SU-DHL-6 (cell line): ENCODE measurements around the gene SORL1.
A peak's percentile ranks its signal among the peaks of the same experiment; 100 is the strongest.

Experiments used
- H2AFZ ChIP-seq: fragments of 200-600 bp; sonication (generic); 2 replicates; pipeline ENCODE4 v1.6.1; 2014; ENCODE audit warnings: low read depth, mild to moderate bottlenecking, moderate library complexity, mixed read lengths, antibody characterized with exemption, low read length; ENCODE audit not compliant: severe bottlenecking
- H3F3A ChIP-seq: fragments of 200-600 bp; shearing (Covaris generic); 2 replicates; pipeline ENCODE4 v1.6.0; 2016; ENCODE audit warnings: antibody characterized with exemption, mild to moderate bottlenecking; ENCODE audit not compliant: insufficient read depth
- H3K27ac ChIP-seq: fragments of 200-600 bp; sonication (generic); 2 replicates; pipeline ENCODE4 v1.5.1; 2016; ENCODE audit warnings: low read depth, mild to moderate bottlenecking, low read length, moderate library complexity, mixed read lengths
- H3K27me3 ChIP-seq: fragments of 200-600 bp; sonication (generic), shearing (Covaris generic); 2 replicates; pipeline ENCODE4 v1.6.0; 2014; ENCODE audit warnings: mild to moderate bottlenecking, low read length
- H3K36me3 ChIP-seq: fragments of 200-600 bp; sonication (generic); 2 replicates; pipeline ENCODE4 v1.6.1; 2014; ENCODE audit warnings: mild to moderate bottlenecking, low read length, mixed read lengths
- H3K4me2 ChIP-seq: fragments of 300-600, 200-600 bp; shearing (Covaris generic), sonication (generic); 2 replicates; pipeline ENCODE4 v1.6.0; 2014; ENCODE audit warnings: low read length, low read depth, mild to moderate bottlenecking; ENCODE audit not compliant: poor library complexity, severe bottlenecking
- H3K4me3 ChIP-seq: fragments of 200-600 bp; sonication (generic); 2 replicates; pipeline ENCODE4 v1.5.1; 2014; ENCODE audit warnings: antibody characterized with exemption, low read length, mild to moderate bottlenecking, mixed read lengths; ENCODE audit not compliant: insufficient read depth, poor library complexity, severe bottlenecking
- H3K79me2 ChIP-seq: fragments of 200-600 bp; sonication (generic); 2 replicates; pipeline ENCODE4 v1.6.1; 2014; ENCODE audit warnings: mild to moderate bottlenecking, low read length, moderate library complexity; ENCODE audit not compliant: insufficient read depth
- H3K9ac ChIP-seq: fragments of 200-600 bp; sonication (generic); 2 replicates; pipeline ENCODE4 v1.7.0; 2014; ENCODE audit warnings: mild to moderate bottlenecking, low read length
- H3K9me2 ChIP-seq: fragments of 200-600 bp; sonication (generic); replicated peaks from 2 replicates; pipeline ENCODE4 v1.6.1; 2014; ENCODE audit warnings: low read length; ENCODE audit not compliant: insufficient read depth
- H3K9me3 ChIP-seq: fragments of 200-600 bp; sonication (generic); 2 replicates; pipeline ENCODE4 v1.6.1; 2014; ENCODE audit warnings: low read length, mixed read lengths; ENCODE audit not compliant: insufficient read depth
- H4K20me1 ChIP-seq: fragments of 200-600 bp; sonication (generic); 2 replicates; pipeline ENCODE4 v1.6.1; 2014; ENCODE audit warnings: low read depth, mild to moderate bottlenecking, antibody characterized with exemption, low read length, moderate library complexity, mixed read lengths
- EZH2phosphoT487 ChIP-seq: fragments of 200-600 bp; sonication (generic), shearing (Covaris generic); conservative IDR thresholded peaks from 2 replicates; pipeline ENCODE4 v1.6.1; 2018; ENCODE audit warnings: mild to moderate bottlenecking, antibody characterized with exemption, low read length, moderate library complexity, mixed read lengths
- TF ChIP-seq, protein P1 (sequence below): fragments of 200-600 bp; sonication (generic); IDR thresholded peaks from one replicate; pipeline ENCODE4 v1.5.1; 2017; ENCODE audit warnings: antibody characterized with exemption, mild to moderate bottlenecking, low read length, moderate library complexity; ENCODE audit not compliant: insufficient read depth, poor library complexity, severe bottlenecking

The SORL1 gene

DNA sequence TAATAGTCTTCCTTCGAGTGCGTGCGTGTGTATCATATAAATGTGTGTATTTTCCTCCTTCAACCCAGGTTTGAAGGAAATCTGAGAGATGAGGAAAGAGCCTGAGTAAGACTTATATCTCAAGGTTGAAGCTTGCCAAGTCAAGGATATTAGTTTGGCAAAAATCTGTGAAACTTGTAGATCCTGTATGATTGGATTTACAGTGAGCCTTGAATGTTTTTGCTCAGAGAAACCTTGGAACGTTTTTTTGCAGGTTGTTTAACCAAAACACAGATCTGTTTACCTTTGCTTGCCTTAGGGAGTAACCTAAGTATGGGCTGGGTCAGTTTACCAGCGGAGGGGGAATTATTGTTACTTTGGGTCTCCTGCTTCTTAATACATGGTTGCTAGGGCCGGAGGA, 36.5 kb downstream of the SORL1 start:
- H3K4me2 ChIP-seq: no peak overlapping the region
- no peaks in the 10 kb centered on the region for H3K27me3 ChIP-seq
- H3K4me3 ChIP-seq: no peak overlapping the region
- no peaks in the 10 kb centered on the region for H3K9me2 ChIP-seq
- H2AFZ ChIP-seq: no peak overlapping the region
- H4K20me1 ChIP-seq: peaks cover 12% of the 10 kb centered on the region; the same call in 1 of the 2 replicates
- H3K27ac ChIP-seq: peak overlapping the region; percentile 7; the same call in 1 of the 2 replicates
- no peaks in the 10 kb centered on the region for H3K9me3 ChIP-seq
- TF ChIP-seq EZH2phosphoT487: no peak
- TF ChIP-seq, protein P1, sequence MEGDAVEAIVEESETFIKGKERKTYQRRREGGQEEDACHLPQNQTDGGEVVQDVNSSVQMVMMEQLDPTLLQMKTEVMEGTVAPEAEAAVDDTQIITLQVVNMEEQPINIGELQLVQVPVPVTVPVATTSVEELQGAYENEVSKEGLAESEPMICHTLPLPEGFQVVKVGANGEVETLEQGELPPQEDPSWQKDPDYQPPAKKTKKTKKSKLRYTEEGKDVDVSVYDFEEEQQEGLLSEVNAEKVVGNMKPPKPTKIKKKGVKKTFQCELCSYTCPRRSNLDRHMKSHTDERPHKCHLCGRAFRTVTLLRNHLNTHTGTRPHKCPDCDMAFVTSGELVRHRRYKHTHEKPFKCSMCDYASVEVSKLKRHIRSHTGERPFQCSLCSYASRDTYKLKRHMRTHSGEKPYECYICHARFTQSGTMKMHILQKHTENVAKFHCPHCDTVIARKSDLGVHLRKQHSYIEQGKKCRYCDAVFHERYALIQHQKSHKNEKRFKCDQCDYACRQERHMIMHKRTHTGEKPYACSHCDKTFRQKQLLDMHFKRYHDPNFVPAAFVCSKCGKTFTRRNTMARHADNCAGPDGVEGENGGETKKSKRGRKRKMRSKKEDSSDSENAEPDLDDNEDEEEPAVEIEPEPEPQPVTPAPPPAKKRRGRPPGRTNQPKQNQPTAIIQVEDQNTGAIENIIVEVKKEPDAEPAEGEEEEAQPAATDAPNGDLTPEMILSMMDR: no peak
- no peak overlapping the region for H3K9ac ChIP-seq
- H3K36me3 ChIP-seq: peaks cover 51% of the 10 kb centered on the region
- H3K79me2 ChIP-seq: peaks cover 72% of the 10 kb centered on the region
- H3F3A ChIP-seq: peaks cover 23% of the 10 kb centered on the region; the same call in 1 of the 2 replicates

DNA sequence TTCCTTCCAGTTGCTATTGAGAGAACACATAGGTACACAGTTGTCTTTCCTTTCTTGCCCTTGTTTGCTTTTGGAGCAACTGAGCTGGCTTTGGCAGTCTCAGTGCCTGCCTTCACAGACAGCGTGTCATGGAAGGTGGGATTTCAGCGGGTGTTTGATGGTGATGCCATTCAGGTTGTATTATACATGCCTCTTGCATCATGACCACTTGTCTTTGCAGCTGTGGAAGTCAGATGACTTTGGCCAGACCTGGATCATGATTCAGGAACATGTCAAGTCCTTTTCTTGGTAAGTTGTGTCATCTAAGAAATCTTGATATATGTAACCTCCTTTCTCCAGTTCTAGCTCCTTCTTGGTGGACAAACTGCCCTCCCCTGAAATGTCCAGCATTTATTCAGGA, 37.7 kb downstream of the SORL1 start:
- no peak overlapping the region for H3K4me2 ChIP-seq
- peaks cover 52% of the 10 kb centered on the region for H3K36me3 ChIP-seq
- no peak overlapping the region for H3K4me3 ChIP-seq
- no peaks in the 10 kb centered on the region for H3K9me3 ChIP-seq
- H3K79me2 ChIP-seq: peaks cover 72% of the 10 kb centered on the region
- TF ChIP-seq, protein P1: no peak
- TF ChIP-seq EZH2phosphoT487: no peak
- H3K27ac ChIP-seq: peak overlapping the region; percentile 8; the same call in 1 of the 2 replicates
- H3F3A ChIP-seq: peaks cover 33% of the 10 kb centered on the region; the same call in 1 of the 2 replicates
- no peaks in the 10 kb centered on the region for H3K27me3 ChIP-seq
- H3K9me2 ChIP-seq: no peaks in the 10 kb centered on the region
- H3K9ac ChIP-seq: no peak overlapping the region
- peaks cover 9% of the 10 kb centered on the region; the same call in 1 of the 2 replicates for H4K20me1 ChIP-seq
- no peak overlapping the region for H2AFZ ChIP-seq

DNA sequence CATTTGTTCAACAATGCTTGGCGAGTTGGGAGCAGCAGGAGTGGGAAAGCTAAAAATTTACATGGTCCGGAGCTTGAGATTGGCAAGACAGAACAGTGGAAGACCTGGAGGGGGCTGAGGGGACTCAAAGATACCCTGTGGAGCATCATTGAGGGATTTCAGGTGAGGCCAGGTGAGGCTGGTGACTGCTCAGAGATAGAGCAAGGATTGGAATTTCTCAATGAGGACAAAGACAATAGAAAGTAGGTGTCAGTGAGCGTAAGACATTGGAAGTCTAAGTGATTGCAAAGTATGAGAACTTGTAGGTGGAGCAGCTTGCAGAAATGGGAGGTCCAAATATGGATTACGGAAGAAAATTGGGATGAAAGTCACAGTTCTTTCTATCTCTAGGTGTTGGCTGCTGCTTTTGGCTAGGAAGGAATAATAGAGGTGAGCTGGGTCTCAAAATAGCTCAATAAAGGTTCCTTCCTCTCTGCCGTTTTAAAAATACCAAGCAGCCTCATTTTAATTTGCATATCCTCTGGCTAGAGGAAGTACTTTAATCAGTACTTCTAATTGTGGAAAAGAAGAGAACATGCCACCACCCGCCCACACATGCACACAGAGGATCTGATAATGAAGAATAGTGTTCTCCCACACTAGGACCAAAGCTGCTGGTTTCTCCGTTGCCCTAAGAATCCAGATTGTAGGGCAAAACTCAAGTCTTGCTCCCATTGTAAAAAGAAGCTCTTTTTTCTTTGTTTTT, 42.4 kb downstream of the SORL1 start:
- Histone ChIP-seq H3K79me2 (peaks cover 76% of the 10 kb centered on the region), H3K36me3 (peaks cover 66% of the 10 kb centered on the region), H3K27me3 (no peaks in the 10 kb centered on the region), H3K27ac (peak overlapping the region; percentile 80), H3K9me2 (no peaks in the 10 kb centered on the region), H3K4me2 (peak overlapping the region; percentile 75), H3K9me3 (no peaks in the 10 kb centered on the region), H3K4me3 (peak overlapping the region; percentile 17), H3F3A (peaks cover 54% of the 10 kb centered on the region; the same call in 1 of the 2 replicates), H4K20me1 (no peaks in the 10 kb centered on the region), H3K9ac (peak overlapping the region; percentile 40), H2AFZ (no peak overlapping the region)
- TF ChIP-seq, protein P1: no peak
- no peak for TF ChIP-seq EZH2phosphoT487
